GM18868 (cell line): ENCODE data around the gene MAGEE2.
"Not testable (repeated sequence)": the region's sequence is repeated elsewhere in the genome, so short reads cannot be mapped to it uniquely, and the experiment has no call there.

Source experiments
- ATAC-seq: cut with Tn5 transposase; IDR thresholded peaks from one replicate; pipeline ENCODE4 v1.9.1; 2021; ENCODE audit warnings: mild to moderate bottlenecking, moderate library complexity; ENCODE audit not compliant: unreplicated experiment

MAGEE2 gene, protein sequence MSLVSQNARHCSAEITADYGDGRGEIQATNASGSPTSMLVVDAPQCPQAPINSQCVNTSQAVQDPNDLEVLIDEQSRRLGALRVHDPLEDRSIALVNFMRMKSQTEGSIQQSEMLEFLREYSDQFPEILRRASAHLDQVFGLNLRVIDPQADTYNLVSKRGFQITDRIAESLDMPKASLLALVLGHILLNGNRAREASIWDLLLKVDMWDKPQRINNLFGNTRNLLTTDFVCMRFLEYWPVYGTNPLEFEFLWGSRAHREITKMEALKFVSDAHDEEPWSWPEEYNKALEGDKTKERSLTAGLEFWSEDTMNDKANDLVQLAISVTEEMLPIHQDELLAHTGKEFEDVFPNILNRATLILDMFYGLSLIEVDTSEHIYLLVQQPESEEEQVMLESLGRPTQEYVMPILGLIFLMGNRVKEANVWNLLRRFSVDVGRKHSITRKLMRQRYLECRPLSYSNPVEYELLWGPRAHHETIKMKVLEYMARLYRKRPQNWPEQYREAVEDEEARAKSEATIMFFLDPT

DNA sequence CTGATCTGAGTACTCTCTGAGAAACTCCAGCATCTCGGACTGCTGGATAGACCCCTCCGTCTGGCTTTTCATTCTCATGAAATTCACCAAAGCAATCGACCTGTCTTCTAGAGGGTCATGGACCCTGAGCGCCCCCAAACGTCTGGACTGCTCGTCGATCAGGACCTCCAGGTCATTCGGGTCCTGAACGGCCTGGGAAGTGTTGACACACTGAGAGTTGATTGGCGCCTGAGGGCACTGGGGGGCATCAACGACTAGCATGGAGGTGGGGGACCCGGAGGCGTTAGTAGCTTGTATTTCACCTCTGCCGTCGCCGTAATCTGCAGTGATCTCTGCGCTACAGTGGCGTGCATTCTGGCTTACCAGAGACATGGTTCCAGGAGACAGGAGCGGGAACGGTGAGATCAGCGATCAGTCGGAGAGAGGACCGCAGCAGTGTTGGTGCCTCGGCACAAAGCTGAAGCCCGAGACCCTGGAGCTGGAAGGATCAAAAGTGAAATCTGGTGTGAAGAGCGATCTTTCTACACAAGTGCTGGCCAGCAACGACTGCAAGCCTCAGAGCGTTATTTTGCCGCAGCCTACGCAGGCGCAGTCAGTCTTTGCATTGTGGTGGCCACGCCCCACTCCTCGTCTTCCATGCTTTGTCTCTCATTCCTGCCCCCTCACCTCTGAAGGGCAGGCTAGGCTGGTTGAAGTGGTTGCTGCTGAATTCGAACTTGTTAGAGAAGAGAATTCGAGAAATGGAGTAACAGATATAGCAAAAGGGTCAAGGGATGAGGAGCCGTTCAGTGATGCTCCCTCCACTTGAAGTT lies at the start of gene MAGEE2:
TSS of gene MAGEE2 (minus strand) at position 575 of the 812 bp plus-strand sequence. CDS start at position 372, 203 bp downstream.
- ATAC-seq, result no peak

DNA sequence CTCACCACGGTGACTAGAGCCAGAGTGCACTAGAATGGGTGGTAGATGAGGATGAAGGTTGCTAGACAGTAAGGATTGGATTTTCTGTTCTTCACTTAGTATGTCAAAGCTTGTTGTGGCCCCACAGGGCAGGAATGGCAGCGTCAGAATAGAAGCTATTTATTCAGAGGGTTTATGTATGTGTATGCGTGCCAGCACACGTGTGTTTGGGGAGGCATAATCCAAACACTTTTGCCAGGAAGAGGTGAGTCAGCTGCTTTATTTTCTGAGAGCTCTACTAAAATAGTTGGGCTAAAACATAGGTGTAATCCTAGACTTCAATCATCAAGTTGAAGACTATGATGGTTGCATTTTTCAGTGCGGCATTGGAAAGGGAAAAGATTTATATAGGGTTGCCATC lies 1.2 kb upstream of the MAGEE2 start:
- no peak for ATAC-seq

DNA sequence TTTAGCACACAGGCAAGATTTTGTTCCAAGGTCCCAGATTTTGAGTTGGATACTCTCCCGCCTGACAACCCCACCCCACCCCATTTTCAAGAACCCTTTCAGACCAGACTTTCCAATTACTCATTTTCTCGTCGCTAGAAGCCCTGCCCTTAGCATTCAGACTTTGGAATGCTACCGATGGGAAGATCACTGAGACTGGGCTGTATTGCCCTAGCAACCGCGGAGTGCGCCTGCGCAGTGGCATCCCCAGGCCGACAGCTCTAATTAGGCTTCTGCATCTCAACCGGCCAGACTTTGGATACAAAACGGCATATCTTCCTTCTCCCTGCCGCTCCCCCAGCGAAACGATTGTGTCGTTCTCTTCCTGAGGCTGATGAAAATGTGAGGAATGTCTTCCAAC lies 3.4 kb downstream of the MAGEE2 start:
- no peak for ATAC-seq

DNA sequence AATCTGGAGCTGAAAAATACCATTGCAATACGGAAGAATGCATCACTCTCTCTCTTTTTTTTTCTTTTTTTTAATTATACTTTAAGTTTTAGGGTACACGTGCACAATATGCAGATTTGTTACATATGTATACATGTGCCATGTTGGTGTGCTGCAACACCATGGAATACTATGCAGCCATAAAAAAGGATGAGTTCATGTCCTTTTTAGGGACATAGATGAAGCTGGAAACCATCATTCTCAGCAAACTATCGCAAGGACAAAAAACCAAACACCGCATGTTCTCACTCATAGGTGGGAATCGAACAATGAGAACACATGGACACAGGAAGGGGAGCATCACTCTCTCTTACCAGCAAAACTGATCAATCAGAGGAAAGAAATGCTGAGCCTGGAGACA lies 17.0 kb downstream of the MAGEE2 start:
- ATAC-seq, result not testable (repeated sequence)

DNA sequence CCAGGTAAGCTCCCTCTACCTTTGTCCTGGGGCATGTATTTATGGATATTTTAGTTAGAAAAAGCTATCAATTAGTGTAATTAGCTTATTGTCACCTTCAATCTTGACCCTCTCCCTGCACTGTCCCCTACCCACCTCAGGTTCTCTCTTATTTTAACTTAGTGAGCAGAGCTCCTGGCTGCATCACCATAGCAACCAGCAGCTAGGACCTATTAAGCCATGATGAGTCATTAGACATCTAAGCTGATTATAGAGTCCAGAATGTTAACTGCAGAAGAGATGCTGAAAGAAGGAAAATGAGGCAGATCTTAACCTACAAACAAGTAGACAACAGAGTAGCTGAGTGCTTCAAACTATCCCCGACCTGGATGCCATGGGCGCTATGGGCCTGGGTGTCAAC lies 36.6 kb downstream of the MAGEE2 start:
- ATAC-seq, result no peak

DNA sequence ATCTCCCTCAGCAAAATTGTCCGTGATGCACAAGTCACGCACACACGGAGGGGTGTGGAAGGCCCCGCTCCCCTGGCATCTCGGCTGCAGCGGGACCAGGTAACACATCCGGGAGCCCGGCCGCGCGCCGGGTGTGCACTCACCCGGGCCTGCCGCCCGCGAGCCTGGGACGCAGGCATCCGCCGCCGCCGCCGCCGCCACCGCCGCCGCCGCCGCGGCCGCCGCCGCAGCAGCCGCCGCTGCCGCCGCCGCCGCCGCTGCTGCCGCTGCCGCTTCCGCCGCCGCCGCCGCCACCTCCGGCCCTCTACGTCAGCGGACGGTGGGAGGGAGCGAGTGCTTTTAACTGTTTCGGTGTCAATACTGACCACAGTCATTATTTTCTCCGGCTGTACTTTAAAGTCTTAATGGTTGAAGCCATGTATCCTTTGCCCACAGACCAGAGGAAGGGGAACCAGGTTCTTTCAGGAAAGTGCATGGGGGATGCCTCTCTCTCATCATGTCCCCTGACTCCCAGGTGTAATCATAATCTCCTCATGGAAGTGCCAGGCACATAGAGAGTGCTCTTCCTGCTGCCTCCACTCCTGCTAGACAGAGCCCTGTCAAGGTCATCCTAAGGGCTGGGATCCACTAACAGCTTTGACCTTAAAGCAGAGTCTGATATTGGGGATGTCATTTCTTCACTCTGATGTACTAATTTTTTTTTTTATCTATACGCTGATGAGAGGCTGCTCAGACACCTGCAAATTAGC lies 38.0 kb downstream of the MAGEE2 start:
- peak; percentile 94 for ATAC-seq
